ENCODE results near the gene RORB.

RORB gene

GRCh38 chr9:74496819-74497747 lies at the start of gene RORB:
RORB (plus strand) TSS chr9:74497335; CDS start chr9:74497977, 642 bp downstream.
- Histone ChIP-seq H3K27me3 (ENCODE audit: low read depth, low read length) (peaks cover 33% of the 10 kb centered on the region), H3K4me1 (ENCODE audit: control insufficient read depth in 1 of 2, insufficient read depth in 2 of 2, low read length in 2 of 2) (peaks cover 0 to 34% of the 10 kb centered on the region in 2 donors), H3K27ac (ENCODE audit: low read length) (no peak within 1 kb of the TSS), H3K4me3 (ENCODE audit: low read depth in 1 of 2, low read length in 2 of 2) (peak within 1 kb of the TSS; percentile 94 to 95), H3K9me3 (ENCODE audit: control insufficient read depth in 1 of 2, low read length in 2 of 2) (no peaks in the 10 kb centered on the region), H3K36me3 (ENCODE audit: control insufficient read depth in 1 of 2, insufficient read depth in 2 of 2, low read length in 2 of 2) (no peaks in the 10 kb centered on the region)

GRCh38 chr9:74447451-74448193 lies 49.5 kb upstream of the RORB start:
- H3K27me3 ChIP-seq (ENCODE audit: low read depth, low read length) = no peaks in the 10 kb centered on the region

GRCh38 chr9:74449060-74449459 lies 48.1 kb upstream of the RORB start:
- no peaks in the 10 kb centered on the region for H3K27me3 ChIP-seq (ENCODE audit: low read depth, low read length)
- H3K9me3 ChIP-seq (ENCODE audit: control insufficient read depth in 1 of 2, low read length in 2 of 2) = peaks cover 0 to 3% of the 10 kb centered on the region in 2 donors
- no peaks in the 10 kb centered on the region for H3K4me1 ChIP-seq (ENCODE audit: control insufficient read depth in 1 of 2, insufficient read depth in 2 of 2, low read length in 2 of 2)
- H3K36me3 ChIP-seq (ENCODE audit: control insufficient read depth in 1 of 2, insufficient read depth in 2 of 2, low read length in 2 of 2) = no peaks in the 10 kb centered on the region
- H3K27ac ChIP-seq (ENCODE audit: low read length) = no peak overlapping the region
- H3K4me3 ChIP-seq (ENCODE audit: low read depth in 1 of 2, low read length in 2 of 2) = no peak overlapping the region

More at GRCh38 chr9:74447451-74448193, 49.5 kb upstream of the RORB start:
- H3K36me3 ChIP-seq (ENCODE audit: control insufficient read depth in 1 of 2, insufficient read depth in 2 of 2, low read length in 2 of 2) = no peaks in the 10 kb centered on the region
- peaks cover 0 to 3% of the 10 kb centered on the region in 2 donors for H3K9me3 ChIP-seq (ENCODE audit: control insufficient read depth in 1 of 2, low read length in 2 of 2)
- no peaks in the 10 kb centered on the region for H3K4me1 ChIP-seq (ENCODE audit: control insufficient read depth in 1 of 2, insufficient read depth in 2 of 2, low read length in 2 of 2)
- no peak overlapping the region for H3K27ac ChIP-seq (ENCODE audit: low read length)
- H3K4me3 ChIP-seq (ENCODE audit: low read depth in 1 of 2, low read length in 2 of 2) = no peak overlapping the region

GRCh38 chr9:74458832-74459231 lies 38.3 kb upstream of the RORB start:
- Histone ChIP-seq H3K27ac (ENCODE audit: low read length) (no peak overlapping the region), H3K9me3 (ENCODE audit: control insufficient read depth in 1 of 2, low read length in 2 of 2) (no peaks in the 10 kb centered on the region), H3K36me3 (ENCODE audit: control insufficient read depth in 1 of 2, insufficient read depth in 2 of 2, low read length in 2 of 2) (no peaks in the 10 kb centered on the region), H3K4me1 (ENCODE audit: control insufficient read depth in 1 of 2, insufficient read depth in 2 of 2, low read length in 2 of 2) (no peaks in the 10 kb centered on the region), H3K27me3 (ENCODE audit: low read depth, low read length) (no peaks in the 10 kb centered on the region), H3K4me3 (ENCODE audit: low read depth in 1 of 2, low read length in 2 of 2) (no peak overlapping the region)

GRCh38 chr9:74463825-74464224 lies 33.3 kb upstream of the RORB start:
- Histone ChIP-seq H3K4me3 (ENCODE audit: low read depth in 1 of 2, low read length in 2 of 2) (no peak overlapping the region), H3K4me1 (ENCODE audit: control insufficient read depth in 1 of 2, insufficient read depth in 2 of 2, low read length in 2 of 2) (no peaks in the 10 kb centered on the region), H3K27ac (ENCODE audit: low read length) (no peak overlapping the region), H3K36me3 (ENCODE audit: control insufficient read depth in 1 of 2, insufficient read depth in 2 of 2, low read length in 2 of 2) (no peaks in the 10 kb centered on the region), H3K27me3 (ENCODE audit: low read depth, low read length) (no peaks in the 10 kb centered on the region), H3K9me3 (ENCODE audit: control insufficient read depth in 1 of 2, low read length in 2 of 2) (no peaks in the 10 kb centered on the region)

- Histone ChIP-seq H3K9me3 (ENCODE audit: control insufficient read depth in 1 of 2, low read length in 2 of 2) (no peaks in the 10 kb centered on the region), H3K4me3 (ENCODE audit: low read depth in 1 of 2, low read length in 2 of 2) (no peak overlapping the region), H3K27ac (ENCODE audit: low read length) (no peak overlapping the region)
Measured at GRCh38 chr9:74478606-74479005, 18.5 kb upstream of the RORB start.

GRCh38 chr9:74479711-74480110 lies 17.4 kb upstream of the RORB start:
- no peaks in the 10 kb centered on the region for H3K27me3 ChIP-seq (ENCODE audit: low read depth, low read length)
- H3K27ac ChIP-seq (ENCODE audit: low read length) = no peak overlapping the region
- no peak overlapping the region for H3K4me3 ChIP-seq (ENCODE audit: low read depth in 1 of 2, low read length in 2 of 2)

More at GRCh38 chr9:74478606-74479005, 18.5 kb upstream of the RORB start:
- Histone ChIP-seq H3K4me1 (ENCODE audit: control insufficient read depth in 1 of 2, insufficient read depth in 2 of 2, low read length in 2 of 2) (no peaks in the 10 kb centered on the region), H3K27me3 (ENCODE audit: low read depth, low read length) (no peaks in the 10 kb centered on the region), H3K36me3 (ENCODE audit: control insufficient read depth in 1 of 2, insufficient read depth in 2 of 2, low read length in 2 of 2) (no peaks in the 10 kb centered on the region)

GRCh38 chr9:74487395-74487794 lies 9.7 kb upstream of the RORB start:
- Histone ChIP-seq H3K4me1 (ENCODE audit: control insufficient read depth in 1 of 2, insufficient read depth in 2 of 2, low read length in 2 of 2) (no peaks in the 10 kb centered on the region), H3K36me3 (ENCODE audit: control insufficient read depth in 1 of 2, insufficient read depth in 2 of 2, low read length in 2 of 2) (no peaks in the 10 kb centered on the region), H3K4me3 (ENCODE audit: low read depth in 1 of 2, low read length in 2 of 2) (no peak overlapping the region), H3K9me3 (ENCODE audit: control insufficient read depth in 1 of 2, low read length in 2 of 2) (no peaks in the 10 kb centered on the region), H3K27ac (ENCODE audit: low read length) (no peak overlapping the region), H3K27me3 (ENCODE audit: low read depth, low read length) (no peaks in the 10 kb centered on the region)

More at GRCh38 chr9:74479711-74480110, 17.4 kb upstream of the RORB start:
- no peaks in the 10 kb centered on the region for H3K9me3 ChIP-seq (ENCODE audit: control insufficient read depth in 1 of 2, low read length in 2 of 2)
- H3K36me3 ChIP-seq (ENCODE audit: control insufficient read depth in 1 of 2, insufficient read depth in 2 of 2, low read length in 2 of 2) = no peaks in the 10 kb centered on the region
- no peaks in the 10 kb centered on the region for H3K4me1 ChIP-seq (ENCODE audit: control insufficient read depth in 1 of 2, insufficient read depth in 2 of 2, low read length in 2 of 2)

GRCh38 chr9:74493512-74493911 lies 3.6 kb upstream of the RORB start:
- Histone ChIP-seq H3K4me3 (ENCODE audit: low read depth in 1 of 2, low read length in 2 of 2) (no peak overlapping the region), H3K36me3 (ENCODE audit: control insufficient read depth in 1 of 2, insufficient read depth in 2 of 2, low read length in 2 of 2) (no peaks in the 10 kb centered on the region), H3K27ac (ENCODE audit: low read length) (no peak overlapping the region), H3K9me3 (ENCODE audit: control insufficient read depth in 1 of 2, low read length in 2 of 2) (no peaks in the 10 kb centered on the region), H3K4me1 (ENCODE audit: control insufficient read depth in 1 of 2, insufficient read depth in 2 of 2, low read length in 2 of 2) (peaks cover 0 to 12% of the 10 kb centered on the region in 2 donors), H3K27me3 (ENCODE audit: low read depth, low read length) (peaks cover 6% of the 10 kb centered on the region)

- Histone ChIP-seq H3K4me1 (ENCODE audit: control insufficient read depth in 1 of 2, insufficient read depth in 2 of 2, low read length in 2 of 2) (peaks cover 0 to 22% of the 10 kb centered on the region in 2 donors), H3K27ac (ENCODE audit: low read length) (no peak overlapping the region), H3K36me3 (ENCODE audit: control insufficient read depth in 1 of 2, insufficient read depth in 2 of 2, low read length in 2 of 2) (no peaks in the 10 kb centered on the region), H3K4me3 (ENCODE audit: low read depth in 1 of 2, low read length in 2 of 2) (no peak overlapping the region), H3K27me3 (ENCODE audit: low read depth, low read length) (peaks cover 16% of the 10 kb centered on the region), H3K9me3 (ENCODE audit: control insufficient read depth in 1 of 2, low read length in 2 of 2) (no peaks in the 10 kb centered on the region)
Measured at GRCh38 chr9:74494490-74494889, 2.6 kb upstream of the RORB start.

GRCh38 chr9:74496406-74496805 lies 729 bp upstream of the RORB start:
- Histone ChIP-seq H3K36me3 (ENCODE audit: control insufficient read depth in 1 of 2, insufficient read depth in 2 of 2, low read length in 2 of 2) (no peaks in the 10 kb centered on the region), H3K27ac (ENCODE audit: low read length) (no peak overlapping the region), H3K9me3 (ENCODE audit: control insufficient read depth in 1 of 2, low read length in 2 of 2) (no peaks in the 10 kb centered on the region), H3K4me1 (ENCODE audit: control insufficient read depth in 1 of 2, insufficient read depth in 2 of 2, low read length in 2 of 2) (peaks cover 0 to 34% of the 10 kb centered on the region in 2 donors), H3K4me3 (ENCODE audit: low read depth in 1 of 2, low read length in 2 of 2) (peak overlapping the region in 1 of 2 donors; percentile 94), H3K27me3 (ENCODE audit: low read depth, low read length) (peaks cover 33% of the 10 kb centered on the region)

Data from muscle layer of duodenum (tissue), 2 donors.